Stimulated activated naive CD4-positive, alpha-beta T cell treated with Interleukin-2 at 50 U/mL for 16 hours (primary cell): ENCODE measurements around the gene USP5.

ENCODE experiments used
- DNase-seq: peaks from one replicate; lab custom pipeline; 2025; lab: John Stamatoyannopoulos, UW

The USP5 gene, protein sequence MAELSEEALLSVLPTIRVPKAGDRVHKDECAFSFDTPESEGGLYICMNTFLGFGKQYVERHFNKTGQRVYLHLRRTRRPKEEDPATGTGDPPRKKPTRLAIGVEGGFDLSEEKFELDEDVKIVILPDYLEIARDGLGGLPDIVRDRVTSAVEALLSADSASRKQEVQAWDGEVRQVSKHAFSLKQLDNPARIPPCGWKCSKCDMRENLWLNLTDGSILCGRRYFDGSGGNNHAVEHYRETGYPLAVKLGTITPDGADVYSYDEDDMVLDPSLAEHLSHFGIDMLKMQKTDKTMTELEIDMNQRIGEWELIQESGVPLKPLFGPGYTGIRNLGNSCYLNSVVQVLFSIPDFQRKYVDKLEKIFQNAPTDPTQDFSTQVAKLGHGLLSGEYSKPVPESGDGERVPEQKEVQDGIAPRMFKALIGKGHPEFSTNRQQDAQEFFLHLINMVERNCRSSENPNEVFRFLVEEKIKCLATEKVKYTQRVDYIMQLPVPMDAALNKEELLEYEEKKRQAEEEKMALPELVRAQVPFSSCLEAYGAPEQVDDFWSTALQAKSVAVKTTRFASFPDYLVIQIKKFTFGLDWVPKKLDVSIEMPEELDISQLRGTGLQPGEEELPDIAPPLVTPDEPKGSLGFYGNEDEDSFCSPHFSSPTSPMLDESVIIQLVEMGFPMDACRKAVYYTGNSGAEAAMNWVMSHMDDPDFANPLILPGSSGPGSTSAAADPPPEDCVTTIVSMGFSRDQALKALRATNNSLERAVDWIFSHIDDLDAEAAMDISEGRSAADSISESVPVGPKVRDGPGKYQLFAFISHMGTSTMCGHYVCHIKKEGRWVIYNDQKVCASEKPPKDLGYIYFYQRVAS

DNA sequence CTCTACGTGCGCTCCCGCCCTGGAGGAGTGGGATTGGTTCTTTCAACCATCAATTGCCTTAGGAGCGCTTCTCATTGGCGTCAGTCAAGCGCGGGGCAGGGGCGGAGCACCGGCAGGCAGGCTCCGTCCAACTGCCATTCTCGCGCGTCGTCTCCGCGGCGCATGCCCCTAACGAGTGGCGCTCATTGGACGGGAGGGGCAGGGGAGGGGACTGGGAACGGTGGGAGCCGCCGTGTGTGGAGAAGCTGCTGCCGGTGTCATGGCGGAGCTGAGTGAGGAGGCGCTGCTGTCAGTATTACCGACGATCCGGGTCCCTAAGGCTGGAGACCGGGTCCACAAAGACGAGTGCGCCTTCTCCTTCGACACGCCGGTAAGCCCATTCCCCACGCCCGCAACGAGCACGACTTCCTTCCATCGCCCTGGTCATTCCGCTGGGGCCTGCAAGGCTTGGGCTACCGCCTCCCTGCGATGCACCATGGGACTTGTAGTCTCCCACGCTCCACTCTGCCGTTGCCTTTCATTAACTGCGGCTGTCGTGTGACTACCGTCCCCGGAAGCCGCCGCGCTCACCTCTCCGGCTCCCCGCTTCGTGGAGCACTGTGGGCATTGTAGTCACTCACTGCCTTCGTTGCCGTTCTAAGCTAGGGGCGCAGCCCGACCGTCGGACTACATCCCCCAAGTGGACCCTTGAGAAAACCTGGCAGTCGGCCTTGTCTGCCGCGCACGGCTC is at the start of gene USP5:
TSS of gene USP5 (plus strand) at position 230 of the 730 bp plus-strand sequence. CDS start at position 260, 30 bp downstream.
- DNase-seq: peak; percentile 99

DNA sequence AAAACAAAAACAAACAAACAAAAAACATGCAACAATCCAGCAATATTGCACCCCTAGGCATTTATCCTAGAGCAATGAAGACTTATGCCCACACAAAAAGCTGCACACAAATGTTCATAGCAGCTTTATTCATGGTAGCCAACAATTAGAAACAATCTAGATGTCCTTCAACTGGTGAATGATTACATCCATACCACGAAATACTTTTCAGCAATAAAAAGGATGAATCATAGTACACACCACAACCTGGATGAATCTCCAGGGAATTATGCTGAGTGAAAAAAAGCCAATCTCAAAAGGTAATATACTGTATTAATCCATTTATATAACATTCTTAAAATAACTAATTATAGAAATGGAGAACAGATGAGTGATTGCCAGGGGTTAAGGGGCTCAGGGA is 44.8 kb upstream of the USP5 start:
- DNase-seq: no peak

DNA sequence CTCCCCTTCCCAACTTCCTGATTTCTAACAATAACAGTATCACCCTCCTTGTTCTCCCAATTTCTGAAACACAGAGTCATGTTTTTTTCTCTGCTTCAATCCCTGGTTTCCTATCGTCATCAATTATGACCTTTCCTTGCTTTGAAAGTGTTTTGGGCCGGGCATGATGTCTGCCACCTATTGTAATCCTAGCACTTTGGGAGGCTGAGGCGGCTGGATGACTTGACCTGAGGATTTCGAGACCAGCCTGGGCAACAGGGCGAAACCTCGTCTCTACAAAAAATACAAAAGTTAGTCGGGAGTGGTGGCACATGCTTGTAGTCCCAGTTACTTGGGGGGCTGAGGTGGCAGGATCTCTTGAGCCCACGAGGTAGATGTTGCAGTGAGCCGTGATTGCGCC is 42.9 kb upstream of the USP5 start:
- DNase-seq: no peak

DNA sequence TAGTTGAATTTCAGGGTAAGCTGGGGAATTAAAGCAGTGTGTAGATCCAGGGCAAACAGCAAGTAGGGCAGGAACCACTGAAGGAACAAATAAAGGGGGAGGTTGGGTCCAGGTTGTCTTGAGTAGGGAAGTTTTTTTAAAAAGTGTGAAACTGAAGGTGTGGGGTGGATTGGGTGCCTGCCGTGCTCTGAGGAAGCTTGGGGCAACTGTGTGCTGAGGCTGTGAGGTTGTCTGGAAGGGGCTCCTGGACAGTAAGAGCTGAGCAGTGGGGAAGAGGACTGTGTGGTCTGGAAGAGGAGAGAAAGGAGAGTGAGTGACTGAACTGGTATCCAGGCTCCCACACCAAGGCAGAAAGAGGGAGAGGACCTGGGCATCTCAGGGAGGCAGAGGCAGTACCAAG is 41.2 kb upstream of the USP5 start:
- no peak for DNase-seq

DNA sequence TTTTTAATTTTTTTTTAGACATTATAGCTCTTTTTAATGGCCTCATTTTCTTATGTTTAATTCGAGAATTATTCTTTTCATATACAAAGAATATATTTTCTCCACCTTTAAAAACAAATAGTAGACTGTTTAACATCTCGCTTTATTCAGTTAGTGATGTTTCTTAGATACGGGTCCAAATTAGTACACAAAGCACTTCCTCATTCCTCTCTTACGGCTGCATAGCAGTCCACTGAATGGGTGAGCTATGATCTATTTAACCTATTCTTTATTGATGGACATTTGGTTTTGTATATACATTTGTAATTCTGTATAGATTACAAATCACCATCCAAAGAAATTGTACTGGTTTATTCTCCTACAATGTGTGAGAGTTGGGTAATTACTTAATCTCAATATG is 38.6 kb upstream of the USP5 start:
- DNase-seq: no peak

DNA sequence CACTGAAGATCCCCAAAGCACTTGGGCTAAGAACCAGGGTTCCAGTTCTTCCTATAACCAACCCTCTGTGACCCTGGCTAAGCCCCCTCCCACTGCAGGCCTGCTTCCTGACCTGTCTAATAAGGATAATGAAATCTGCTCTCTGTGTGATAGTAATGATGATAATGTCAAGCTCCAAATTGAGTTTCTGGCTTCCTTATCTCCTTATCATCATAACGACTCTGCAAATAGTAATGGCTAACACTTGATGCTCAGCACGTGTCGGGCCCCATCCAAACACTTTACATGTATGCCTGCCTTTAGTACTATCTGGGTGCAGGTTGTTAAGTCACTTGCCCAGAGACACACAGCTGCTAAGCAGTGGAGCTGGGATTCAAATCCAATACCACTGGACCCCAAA is 35.4 kb upstream of the USP5 start:
- DNase-seq: no peak

DNA sequence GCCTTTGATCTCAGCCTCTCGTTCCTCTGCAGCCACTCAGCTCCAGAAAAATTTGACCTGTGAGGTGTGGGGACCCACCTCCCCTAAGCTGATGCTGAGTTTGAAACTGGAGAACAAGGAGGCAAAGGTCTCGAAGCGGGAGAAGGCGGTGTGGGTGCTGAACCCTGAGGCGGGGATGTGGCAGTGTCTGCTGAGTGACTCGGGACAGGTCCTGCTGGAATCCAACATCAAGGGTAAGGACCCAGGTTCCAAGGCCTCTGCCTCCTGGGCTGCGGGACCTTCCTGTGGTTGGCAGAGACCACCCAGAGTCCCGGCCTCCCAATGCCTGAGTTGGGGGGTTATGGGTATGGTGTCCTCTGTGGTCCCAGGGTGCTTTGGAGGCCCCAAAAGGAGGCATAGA is 34.9 kb upstream of the USP5 start:
- no peak for DNase-seq

DNA sequence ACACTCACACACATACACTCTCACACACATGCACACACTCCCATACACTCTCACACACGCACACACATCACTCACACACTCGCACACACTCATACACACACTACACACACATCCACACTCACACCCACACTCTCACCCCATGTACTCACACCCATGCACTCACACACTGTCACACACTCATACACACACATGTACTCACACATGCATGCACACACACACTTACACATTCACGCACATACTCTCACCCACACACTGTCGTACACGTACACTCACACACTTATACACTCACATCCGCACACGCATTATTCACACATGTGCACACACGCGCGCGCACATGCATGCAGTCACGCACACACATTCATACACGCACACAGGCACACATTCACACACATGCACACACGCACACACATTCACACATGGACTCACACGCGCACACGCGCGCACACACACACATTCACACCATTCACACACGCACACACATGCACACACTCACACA is 34.2 kb upstream of the USP5 start:
- no peak for DNase-seq

DNA sequence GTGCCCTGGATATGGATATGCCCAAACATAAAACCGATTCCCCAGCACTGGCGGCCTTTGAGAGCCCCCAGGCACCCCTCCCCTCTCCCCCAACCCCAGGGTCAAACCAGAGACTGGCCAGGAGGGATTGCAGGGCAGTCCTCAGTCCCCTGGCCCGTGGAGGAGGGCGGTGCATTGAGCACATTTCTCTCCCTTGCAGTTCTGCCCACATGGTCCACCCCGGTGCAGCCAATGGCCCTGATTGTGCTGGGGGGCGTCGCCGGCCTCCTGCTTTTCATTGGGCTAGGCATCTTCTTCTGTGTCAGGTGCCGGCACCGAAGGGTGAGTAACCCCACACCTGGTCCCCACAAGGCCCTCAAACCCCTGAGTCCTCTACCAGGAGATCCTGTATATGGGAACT is 33.7 kb upstream of the USP5 start:
- no peak for DNase-seq

DNA sequence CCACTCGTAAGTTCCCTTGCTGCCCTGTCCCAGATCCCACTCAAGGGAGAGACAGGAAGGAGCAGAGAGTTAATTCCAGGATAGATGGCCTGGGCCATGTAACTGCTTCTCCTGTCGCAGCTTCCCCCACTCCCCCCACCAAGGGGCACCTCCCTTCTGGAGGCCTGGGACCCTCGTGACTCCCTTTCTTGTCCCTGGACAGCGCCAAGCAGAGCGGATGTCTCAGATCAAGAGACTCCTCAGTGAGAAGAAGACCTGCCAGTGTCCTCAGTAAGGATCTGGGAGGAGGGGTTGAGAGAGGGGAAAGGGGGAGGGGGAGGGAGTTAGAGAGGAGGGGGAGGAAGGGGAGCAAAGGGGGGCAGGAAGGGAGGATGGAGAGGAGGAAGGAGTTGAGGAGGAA is 33.3 kb upstream of the USP5 start:
- DNase-seq: no peak

DNA sequence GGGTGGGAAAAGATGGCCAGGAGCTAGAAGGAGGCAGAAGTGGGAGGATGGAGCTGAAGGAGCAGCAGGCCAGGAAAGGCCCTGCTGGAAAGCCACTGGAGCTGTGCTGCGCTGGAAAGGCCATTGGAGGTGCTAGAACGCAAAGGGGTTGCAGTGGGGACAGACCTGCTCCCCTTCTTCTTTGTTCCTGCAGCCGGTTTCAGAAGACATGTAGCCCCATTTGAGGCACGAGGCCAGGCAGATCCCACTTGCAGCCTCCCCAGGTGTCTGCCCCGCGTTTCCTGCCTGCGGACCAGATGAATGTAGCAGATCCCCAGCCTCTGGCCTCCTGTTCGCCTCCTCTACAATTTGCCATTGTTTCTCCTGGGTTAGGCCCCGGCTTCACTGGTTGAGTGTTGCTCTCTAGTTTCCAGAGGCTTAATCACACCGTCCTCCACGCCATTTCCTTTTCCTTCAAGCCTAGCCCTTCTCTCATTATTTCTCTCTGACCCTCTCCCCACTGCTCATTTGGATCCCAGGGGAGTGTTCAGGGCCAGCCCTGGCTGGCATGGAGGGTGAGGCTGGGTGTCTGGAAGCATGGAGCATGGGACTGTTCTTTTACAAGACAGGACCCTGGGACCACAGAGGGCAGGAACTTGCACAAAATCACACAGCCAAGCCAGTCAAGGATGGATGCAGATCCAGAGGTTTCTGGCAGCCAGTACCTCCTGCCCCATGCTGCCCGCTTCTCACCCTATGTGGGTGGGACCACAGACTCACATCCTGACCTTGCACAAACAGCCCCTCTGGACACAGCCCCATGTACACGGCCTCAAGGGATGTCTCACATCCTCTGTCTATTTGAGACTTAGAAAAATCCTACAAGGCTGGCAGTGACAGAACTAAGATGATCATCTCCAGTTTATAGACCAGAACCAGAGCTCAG is 32.6 kb upstream of the USP5 start:
- DNase-seq: no peak

DNA sequence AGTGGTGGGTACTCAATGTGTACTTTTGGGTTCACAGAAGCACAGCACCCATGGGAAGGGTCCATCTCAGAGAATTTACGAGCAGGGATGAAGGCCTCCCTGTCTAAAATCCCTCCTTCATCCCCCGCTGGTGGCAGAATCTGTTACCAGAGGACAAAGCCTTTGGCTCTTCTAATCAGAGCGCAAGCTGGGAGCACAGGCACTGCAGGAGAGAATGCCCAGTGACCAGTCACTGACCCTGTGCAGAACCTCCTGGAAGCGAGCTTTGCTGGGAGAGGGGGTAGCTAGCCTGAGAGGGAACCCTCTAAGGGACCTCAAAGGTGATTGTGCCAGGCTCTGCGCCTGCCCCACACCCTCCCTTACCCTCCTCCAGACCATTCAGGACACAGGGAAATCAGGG is 31.8 kb upstream of the USP5 start:
- DNase-seq: no peak

DNA sequence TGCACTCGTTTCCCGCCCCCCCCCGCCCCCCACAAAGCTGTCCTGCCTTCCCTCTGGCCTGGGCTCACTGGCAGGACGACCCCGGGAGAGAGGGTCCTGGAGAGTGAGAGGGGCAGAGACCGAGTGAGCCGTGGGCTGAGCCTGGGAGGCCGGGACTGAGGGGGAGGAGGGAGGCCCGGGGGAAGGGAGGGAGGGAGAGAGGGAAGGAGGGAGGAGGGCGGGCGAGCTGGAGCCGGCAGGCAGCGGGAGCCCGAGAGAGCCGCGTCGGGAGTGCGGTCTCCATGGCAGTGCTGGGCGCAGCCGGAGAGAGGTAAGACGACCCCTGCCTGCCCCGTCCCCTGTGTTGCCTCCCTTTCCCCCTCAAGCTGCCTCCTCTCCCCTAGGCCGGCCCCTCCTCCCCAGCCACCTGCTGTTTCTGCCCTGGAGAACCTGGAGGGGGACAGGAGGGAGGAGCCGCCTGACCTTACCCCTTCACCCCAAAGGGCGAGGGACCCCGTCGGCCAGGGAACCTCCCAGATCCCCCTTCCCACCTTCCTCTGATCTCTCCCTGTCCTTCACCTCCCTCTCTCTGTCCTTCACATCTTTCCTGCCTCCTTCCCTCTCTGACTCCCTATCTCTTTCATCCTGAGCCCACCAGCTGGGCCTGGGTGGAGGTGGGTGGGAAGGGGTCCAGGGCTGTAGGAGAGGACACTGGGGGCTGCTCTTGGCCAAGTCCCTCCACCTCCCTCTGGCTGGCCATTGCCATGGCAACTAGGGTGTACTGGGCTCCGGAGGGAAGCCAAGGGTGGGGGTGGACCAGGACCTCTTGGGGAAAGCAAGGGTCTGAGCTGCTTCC is 30.1 kb upstream of the USP5 start, which contains the start of gene GPR162:
TSS of gene GPR162 (plus strand) at position 231 of the 835 bp plus-strand sequence. CDS start 2,078 bp downstream, outside the sequence.
- no peak for DNase-seq

DNA sequence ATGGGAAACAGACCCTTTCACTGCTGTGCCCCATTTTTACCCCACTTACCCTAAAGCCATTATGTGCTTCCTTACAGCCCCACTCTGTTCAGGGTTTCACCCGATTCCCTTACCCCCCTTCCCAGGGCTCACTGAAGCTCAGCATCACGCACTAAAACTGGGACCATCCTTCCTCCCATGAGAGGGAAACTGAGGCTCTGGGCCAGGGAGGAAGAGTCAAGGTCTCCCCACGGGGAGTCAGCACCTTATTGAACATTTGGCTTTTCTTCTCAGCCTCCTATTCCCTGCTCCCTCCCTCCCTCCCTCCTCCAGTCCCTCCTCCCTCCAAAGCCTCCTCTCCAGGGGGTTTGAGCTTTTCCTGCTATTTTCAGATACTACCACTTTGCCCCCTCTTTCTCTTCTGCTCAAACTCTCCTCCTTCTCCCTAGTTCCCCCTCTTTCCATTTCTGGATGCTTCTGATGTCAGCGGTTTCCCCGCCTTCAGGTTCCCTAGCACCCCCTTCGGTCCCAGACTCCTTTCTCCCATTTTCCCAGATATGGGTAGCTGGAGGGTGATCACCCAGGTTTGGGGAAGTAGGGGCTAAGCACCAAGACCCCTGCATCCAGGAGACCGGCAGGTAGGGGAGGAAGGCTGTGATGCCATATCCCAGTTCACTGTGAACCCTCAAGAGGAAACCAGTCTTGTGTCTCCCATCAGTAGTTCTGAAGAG is 29.4 kb upstream of the USP5 start:
- no peak for DNase-seq

DNA sequence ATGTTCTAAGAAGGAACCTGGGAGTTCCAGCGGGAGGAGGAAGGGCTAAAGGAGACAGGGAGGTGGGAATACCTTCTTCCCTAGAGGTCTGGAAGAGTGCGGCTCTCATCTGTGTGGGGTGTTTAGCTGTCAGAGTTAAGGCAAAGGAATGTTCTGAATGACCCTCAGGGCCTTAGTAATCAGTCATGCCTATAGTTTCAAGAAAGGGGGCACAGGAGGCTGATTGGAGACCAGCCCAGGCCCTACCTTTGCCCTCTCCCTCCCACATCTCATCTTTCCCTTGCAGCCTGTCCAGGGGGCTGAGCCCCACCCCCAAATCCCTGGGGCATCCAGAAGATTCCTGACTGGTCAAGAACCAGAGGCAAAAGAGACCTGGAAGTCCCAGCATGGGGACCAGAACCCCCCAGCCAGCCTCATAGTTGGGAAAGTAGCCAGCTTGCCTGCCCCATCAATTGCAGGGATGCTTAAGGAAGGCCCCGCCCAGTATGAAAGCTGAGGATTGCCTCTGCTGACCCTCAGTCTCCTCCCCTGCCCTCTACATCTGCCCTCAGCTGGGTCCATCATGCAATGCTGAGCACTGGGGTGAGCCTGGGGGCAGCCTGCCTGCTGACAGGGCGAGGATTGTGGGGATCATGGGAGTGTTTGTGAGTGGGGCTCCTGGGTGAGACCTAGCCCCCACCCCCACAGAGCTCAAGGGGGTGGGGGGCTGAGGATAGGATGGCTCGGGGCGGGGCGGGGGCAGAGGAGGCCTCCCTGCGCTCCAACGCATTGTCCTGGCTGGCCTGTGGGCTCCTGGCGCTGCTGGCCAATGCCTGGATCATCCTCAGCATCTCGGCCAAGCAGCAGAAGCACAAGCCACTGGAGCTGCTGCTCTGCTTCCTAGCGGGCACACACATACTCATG is 28.5 kb upstream of the USP5 start:
- DNase-seq: no peak

DNA sequence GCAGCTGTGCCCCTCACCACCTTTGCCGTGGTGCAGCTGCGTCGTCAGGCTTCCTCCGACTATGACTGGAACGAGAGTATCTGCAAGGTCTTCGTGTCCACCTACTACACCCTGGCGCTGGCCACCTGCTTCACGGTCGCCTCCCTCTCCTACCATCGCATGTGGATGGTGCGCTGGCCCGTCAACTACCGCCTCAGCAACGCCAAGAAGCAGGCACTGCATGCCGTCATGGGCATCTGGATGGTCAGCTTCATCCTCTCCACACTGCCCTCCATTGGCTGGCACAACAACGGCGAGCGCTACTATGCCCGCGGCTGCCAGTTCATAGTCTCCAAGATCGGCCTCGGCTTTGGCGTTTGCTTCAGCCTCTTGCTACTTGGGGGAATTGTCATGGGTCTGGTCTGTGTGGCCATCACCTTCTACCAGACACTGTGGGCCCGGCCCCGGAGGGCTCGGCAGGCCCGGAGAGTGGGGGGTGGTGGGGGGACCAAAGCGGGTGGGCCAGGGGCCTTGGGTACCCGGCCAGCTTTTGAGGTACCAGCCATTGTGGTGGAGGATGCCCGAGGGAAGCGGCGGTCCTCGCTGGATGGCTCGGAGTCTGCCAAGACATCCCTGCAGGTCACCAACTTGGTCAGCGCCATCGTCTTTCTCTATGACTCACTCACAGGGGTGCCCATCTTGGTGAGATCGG is 27.7 kb upstream of the USP5 start:
- no peak for DNase-seq

DNA sequence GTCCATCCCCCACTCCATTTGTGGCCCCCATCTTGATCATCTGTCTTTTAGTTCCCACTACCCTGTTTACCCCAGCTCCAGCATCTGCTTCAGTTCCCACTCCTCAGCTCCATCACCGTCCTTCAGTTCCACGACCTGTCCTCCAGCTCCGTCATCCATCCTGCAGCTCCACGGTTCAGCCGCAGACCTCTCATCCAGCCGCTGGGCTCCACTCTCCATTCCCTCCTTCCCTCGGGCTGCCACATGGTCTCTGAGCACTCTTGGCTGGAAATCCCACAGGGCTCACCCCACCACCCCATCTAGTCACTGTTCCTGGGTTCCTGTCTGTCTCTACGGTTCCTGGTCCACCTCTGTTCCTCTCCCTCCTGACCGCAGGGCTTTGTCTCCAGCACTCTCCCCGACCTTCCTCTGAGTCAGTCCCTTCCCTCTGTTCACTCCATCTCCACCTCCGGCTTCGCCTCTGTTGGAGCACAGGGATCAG is 27.0 kb upstream of the USP5 start:
- no peak for DNase-seq
